Astrocyte (in vitro differentiated cells and primary cell): Measurements from ENCODE around the gene EMD. TPM values are rescaled to one million over a fixed set of nuclear protein-coding genes. Genes with fewer than 3 reads are reported as not detected.

Experiments
- DNase-seq: peaks from one replicate; pipeline ENCODE4 v3.0.0-alpha.2; 2010; ENCODE audit warnings: low read depth
- FAIRE-seq: peaks from 2 replicates; lab custom pipeline; 2011; peaks lifted over from hg19 to GRCh38; lab: Jason Lieb, UNC
- H2AFZ ChIP-seq: 2 replicates; pipeline ENCODE4 v1.6.0; 2012; ENCODE audit warnings: low read depth, low read length, inconsistent platforms
- H3K27ac ChIP-seq: 2 replicates; pipeline ENCODE4 v1.5.1; 2011; ENCODE audit warnings: low read depth, low read length, inconsistent platforms
- H3K27me3 ChIP-seq: 2 replicates; pipeline ENCODE4 v1.6.0; 2011; ENCODE audit warnings: low read length, inconsistent platforms; ENCODE audit not compliant: insufficient read depth
- H3K36me3 ChIP-seq: 2 replicates; pipeline ENCODE4 v1.5.1; 2011; ENCODE audit warnings: low read length, inconsistent platforms; ENCODE audit not compliant: insufficient read depth
- H3K4me1 ChIP-seq: 2 replicates; pipeline ENCODE4 v1.5.1; 2011; ENCODE audit warnings: low read length, inconsistent platforms; ENCODE audit not compliant: insufficient read depth
- H3K4me2 ChIP-seq: 2 replicates; pipeline ENCODE4 v1.6.0; 2012; ENCODE audit warnings: low read length, inconsistent platforms
- H3K4me3 ChIP-seq: 2 replicates; pipeline ENCODE4 v1.5.1; 2011; ENCODE audit warnings: low read depth, mild to moderate bottlenecking, low read length, inconsistent platforms; ENCODE audit not compliant: insufficient read depth
- H3K79me2 ChIP-seq: 2 replicates; pipeline ENCODE4 v1.6.0; 2012; ENCODE audit warnings: mild to moderate bottlenecking, low read length, inconsistent platforms; ENCODE audit not compliant: insufficient read depth
- H3K9ac ChIP-seq: 2 replicates; pipeline ENCODE4 v1.6.0; 2012; ENCODE audit warnings: mild to moderate bottlenecking, low read length, inconsistent platforms
- H3K9me3 ChIP-seq: 2 replicates; pipeline ENCODE4 v1.5.1; 2012; ENCODE audit warnings: low read depth, mild to moderate bottlenecking, low read length, inconsistent platforms; ENCODE audit not compliant: insufficient read depth
- H4K20me1 ChIP-seq: 2 replicates; pipeline ENCODE4 v1.6.0; 2012; ENCODE audit warnings: low read length, inconsistent platforms; ENCODE audit not compliant: insufficient read depth
- H3K27ac Mint-ChIP-seq: one replicate; pipeline ENCODE4 v1.8.0; 2021; ENCODE audit warnings: mild to moderate bottlenecking, mixed read lengths; ENCODE audit not compliant: unreplicated experiment
- H3K27me3 Mint-ChIP-seq: one replicate; pipeline ENCODE4 v1.8.0; 2021; ENCODE audit warnings: low read depth, mixed read lengths; ENCODE audit not compliant: unreplicated experiment
- H3K36me3 Mint-ChIP-seq: one replicate; pipeline ENCODE4 v1.8.0; 2021; ENCODE audit warnings: low read depth, mixed read lengths; ENCODE audit not compliant: unreplicated experiment
- H3K4me1 Mint-ChIP-seq: one replicate; pipeline ENCODE4 v1.8.0; 2021; ENCODE audit warnings: low read depth, mixed read lengths; ENCODE audit not compliant: unreplicated experiment
- H3K4me3 Mint-ChIP-seq: one replicate; pipeline ENCODE4 v1.8.0; 2021; ENCODE audit warnings: mild to moderate bottlenecking, moderate library complexity, mixed read lengths; ENCODE audit not compliant: unreplicated experiment
- H3K9me3 Mint-ChIP-seq: one replicate; pipeline ENCODE4 v1.8.0; 2021; ENCODE audit warnings: mild to moderate bottlenecking, mixed read lengths; ENCODE audit not compliant: unreplicated experiment
- EZH2 ChIP-seq: IDR thresholded peaks from 2 replicates; pipeline ENCODE4 v1.6.1; 2012; ENCODE audit warnings: mild to moderate bottlenecking, low read length, inconsistent platforms; ENCODE audit not compliant: insufficient read depth
- total RNA-seq: library from RNA; stranded (reverse); gene quantifications from 2 replicates; pipeline ENCODE4 v1.2.1, GENCODE V29; 2021
- TF ChIP-seq, protein P1 (sequence below): IDR thresholded peaks from 2 replicates; pipeline ENCODE4 v1.5.1; 2011; ENCODE audit warnings: low read depth, mild to moderate bottlenecking, inconsistent platforms, low read length, moderate library complexity; ENCODE audit not compliant: insufficient read depth

EMD gene
- total RNA-seq, 1 donor from 2014 or later: 75.6 TPM

DNA sequence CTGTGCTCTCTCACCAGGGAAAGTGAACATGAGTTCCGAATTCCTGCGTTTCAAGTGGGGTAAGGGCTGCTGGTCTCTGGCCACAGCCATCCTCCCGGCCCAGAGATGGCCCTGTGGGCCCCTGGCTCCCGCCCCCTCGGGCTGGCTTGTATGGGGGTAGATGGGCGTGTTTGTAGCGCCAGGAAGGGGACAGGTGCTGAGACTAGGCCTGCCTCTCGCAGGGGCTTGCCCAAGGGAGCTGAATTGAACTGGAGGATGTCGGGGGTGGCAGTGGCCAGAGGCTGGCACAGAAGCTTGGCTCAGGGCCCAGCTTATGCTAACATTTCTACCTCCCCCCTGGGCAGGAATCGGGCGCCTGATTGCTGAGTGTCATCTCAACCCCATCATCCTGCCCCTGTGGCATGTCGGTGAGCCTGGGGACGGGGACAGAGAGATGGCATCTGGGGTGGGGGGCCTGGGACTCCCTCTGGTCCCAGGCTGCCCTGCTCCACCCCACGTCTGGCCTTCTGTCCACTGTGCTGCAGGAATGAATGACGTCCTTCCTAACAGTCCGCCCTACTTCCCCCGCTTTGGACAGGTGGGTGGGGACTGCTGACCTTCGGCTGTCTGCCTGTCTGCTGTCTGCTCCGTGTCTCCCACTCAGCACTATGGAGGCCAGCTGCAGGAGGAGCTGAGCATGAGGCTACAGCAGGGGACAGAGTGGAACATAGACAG, 40.8 kb downstream of the EMD start:
- H3K27ac ChIP-seq: no peak overlapping the region
- Mint-ChIP-seq H3K9me3 (no peaks in the 10 kb centered on the region), H3K4me3 (no peak overlapping the region), H3K27me3 (no peaks in the 10 kb centered on the region), H3K27ac (no peak overlapping the region), H3K4me1 (no peaks in the 10 kb centered on the region), H3K36me3 (no peaks in the 10 kb centered on the region)
- H4K20me1 ChIP-seq: no peaks in the 10 kb centered on the region
- H3K4me1 ChIP-seq: no peaks in the 10 kb centered on the region
- no peak overlapping the region for H3K4me3 ChIP-seq
- no peaks in the 10 kb centered on the region for H3K27me3 ChIP-seq
- no peak overlapping the region for H3K4me2 ChIP-seq
- H3K36me3 ChIP-seq: no peaks in the 10 kb centered on the region
- no peak overlapping the region for H2AFZ ChIP-seq
- no peak for FAIRE-seq
- H3K9ac ChIP-seq: no peak overlapping the region
- no peaks in the 10 kb centered on the region for H3K9me3 ChIP-seq
- TF ChIP-seq, protein P1, sequence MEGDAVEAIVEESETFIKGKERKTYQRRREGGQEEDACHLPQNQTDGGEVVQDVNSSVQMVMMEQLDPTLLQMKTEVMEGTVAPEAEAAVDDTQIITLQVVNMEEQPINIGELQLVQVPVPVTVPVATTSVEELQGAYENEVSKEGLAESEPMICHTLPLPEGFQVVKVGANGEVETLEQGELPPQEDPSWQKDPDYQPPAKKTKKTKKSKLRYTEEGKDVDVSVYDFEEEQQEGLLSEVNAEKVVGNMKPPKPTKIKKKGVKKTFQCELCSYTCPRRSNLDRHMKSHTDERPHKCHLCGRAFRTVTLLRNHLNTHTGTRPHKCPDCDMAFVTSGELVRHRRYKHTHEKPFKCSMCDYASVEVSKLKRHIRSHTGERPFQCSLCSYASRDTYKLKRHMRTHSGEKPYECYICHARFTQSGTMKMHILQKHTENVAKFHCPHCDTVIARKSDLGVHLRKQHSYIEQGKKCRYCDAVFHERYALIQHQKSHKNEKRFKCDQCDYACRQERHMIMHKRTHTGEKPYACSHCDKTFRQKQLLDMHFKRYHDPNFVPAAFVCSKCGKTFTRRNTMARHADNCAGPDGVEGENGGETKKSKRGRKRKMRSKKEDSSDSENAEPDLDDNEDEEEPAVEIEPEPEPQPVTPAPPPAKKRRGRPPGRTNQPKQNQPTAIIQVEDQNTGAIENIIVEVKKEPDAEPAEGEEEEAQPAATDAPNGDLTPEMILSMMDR: no peak
- TF ChIP-seq EZH2: no peak
- no peak for DNase-seq
- no peaks in the 10 kb centered on the region for H3K79me2 ChIP-seq

DNA sequence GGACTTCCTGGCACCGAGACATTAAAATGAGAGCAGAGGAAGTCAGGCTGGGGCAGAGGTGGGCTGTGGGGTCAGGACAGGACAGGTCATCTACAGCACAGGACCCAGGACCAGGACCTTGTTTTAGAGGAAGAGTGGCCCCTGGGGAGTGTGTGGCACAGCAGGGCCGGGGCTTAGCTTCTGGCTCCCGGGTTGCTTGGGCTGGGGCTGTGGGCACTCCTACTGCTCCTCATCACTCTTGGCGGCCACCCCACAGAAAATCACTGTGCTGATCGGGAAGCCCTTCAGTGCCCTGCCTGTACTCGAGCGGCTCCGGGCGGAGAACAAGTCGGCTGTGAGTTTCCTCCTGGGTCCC, 41.3 kb downstream of the EMD start:
- Mint-ChIP-seq H3K36me3 (no peaks in the 10 kb centered on the region), H3K4me3 (no peak overlapping the region), H3K27me3 (no peaks in the 10 kb centered on the region), H3K27ac (no peak overlapping the region), H3K9me3 (no peaks in the 10 kb centered on the region), H3K4me1 (no peaks in the 10 kb centered on the region)
- no peak for FAIRE-seq
- Histone ChIP-seq H3K4me1 (no peaks in the 10 kb centered on the region), H3K79me2 (no peaks in the 10 kb centered on the region), H3K9me3 (no peaks in the 10 kb centered on the region), H3K9ac (no peak overlapping the region), H4K20me1 (no peaks in the 10 kb centered on the region), H3K4me3 (no peak overlapping the region), H2AFZ (no peak overlapping the region), H3K36me3 (no peaks in the 10 kb centered on the region), H3K4me2 (no peak overlapping the region), H3K27me3 (no peaks in the 10 kb centered on the region), H3K27ac (no peak overlapping the region)
- TF ChIP-seq EZH2: no peak
- TF ChIP-seq, protein P1: no peak
- no peak for DNase-seq
